Inferior parietal cortex (tissue), 1 donor: ENCODE results near the gene ARL11.

Source experiments
- DNase-seq: peaks from one replicate; pipeline ENCODE4 v3.0.0-alpha.2; 2016; ENCODE audit errors: extremely low spot score

ARL11 gene

GRCh38 chr13:49649244-49649962 lies 21.1 kb downstream of the ARL11 start:
- no peak for DNase-seq

DNA sequence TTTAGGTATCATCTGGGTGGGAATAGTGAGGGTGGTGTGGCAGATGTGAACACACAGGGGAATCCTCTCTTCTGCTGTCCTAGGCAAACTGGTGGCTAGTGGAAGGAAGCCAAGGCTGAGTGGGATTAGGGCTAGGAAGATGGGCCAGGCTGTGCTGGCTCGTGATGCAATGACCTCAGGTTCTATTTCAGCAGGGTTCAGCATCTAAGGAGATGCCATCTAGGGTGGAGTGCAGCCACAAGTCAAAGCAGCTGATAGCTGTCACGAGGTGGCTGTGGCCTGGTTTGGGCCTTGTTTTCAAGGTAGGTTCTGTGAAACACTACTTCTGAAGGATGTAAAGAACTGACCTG lies 21.6 kb downstream of the ARL11 start:
- DNase-seq = no peak

- DNase-seq = no peak
Measured at GRCh38 chr13:49651570-49652354, 23.5 kb downstream of the ARL11 start.

- no peak for DNase-seq
Measured at GRCh38 chr13:49652355-49653305, 24.3 kb downstream of the ARL11 start.

DNA sequence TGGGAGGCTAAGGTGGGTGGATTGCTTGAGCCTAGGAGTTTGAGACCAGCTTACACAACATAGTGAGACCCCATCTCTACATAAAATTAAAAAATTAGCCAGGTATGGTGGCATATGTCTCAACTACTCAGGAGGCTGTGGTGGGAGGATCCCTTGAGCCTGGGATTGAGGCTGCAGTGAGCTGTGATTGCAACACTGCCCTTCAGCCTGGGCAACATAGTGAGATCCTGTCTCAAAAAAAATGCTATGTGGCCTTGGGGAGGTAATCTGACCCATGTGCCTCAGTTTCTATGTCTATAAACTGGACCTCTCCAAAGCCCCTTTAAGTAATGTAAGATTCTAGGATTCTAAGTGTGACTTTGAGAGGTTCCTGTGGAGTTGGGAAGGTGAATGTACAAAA lies 25.2 kb downstream of the ARL11 start:
- no peak for DNase-seq

DNA sequence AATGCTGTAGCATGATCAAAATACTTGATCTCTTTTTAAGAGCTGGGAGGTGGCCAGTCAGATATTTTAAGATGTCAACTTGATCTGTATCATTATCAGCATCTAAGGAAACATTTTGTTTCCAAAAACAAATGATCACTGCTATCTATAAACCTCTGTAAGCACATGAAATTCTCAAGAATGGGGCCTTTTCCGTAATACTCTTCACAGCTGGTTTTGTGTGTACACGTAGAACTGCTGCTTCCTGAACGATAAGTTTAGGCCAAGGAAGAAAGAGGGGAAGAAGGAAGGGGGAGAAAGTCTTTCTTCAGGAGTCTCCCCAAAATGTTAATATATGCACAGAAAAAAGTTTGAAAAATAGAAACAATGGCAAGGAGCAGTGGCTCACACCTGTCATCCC lies 25.7 kb downstream of the ARL11 start:
- no peak for DNase-seq

- DNase-seq = no peak
Measured at GRCh38 chr13:49655906-49656305, 27.6 kb downstream of the ARL11 start.

DNA sequence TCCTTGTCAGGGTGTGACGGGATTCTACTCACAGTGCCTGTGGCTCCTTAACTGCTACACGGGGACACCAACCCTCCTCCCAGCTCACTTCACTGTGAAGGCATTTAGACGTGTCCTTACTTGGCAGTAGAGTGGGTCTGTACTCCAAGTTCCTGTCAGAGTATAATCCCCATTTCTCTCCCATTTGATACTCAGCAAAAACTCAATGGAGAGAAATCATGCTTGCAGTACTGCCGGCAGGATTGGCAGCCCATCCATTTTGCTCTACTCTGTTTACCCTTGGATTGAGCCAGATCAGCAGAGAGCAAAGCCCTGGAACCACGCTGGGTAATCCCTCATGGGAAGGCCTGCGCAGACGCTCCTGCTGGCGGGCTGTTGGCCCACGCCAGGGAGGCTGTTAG lies 28.9 kb downstream of the ARL11 start:
- DNase-seq = no peak

GRCh38 chr13:49664606-49665005 lies 36.3 kb downstream of the ARL11 start:
- no peak for DNase-seq

- no peak for DNase-seq
Measured at GRCh38 chr13:49667773-49668172, 39.5 kb downstream of the ARL11 start.

DNA sequence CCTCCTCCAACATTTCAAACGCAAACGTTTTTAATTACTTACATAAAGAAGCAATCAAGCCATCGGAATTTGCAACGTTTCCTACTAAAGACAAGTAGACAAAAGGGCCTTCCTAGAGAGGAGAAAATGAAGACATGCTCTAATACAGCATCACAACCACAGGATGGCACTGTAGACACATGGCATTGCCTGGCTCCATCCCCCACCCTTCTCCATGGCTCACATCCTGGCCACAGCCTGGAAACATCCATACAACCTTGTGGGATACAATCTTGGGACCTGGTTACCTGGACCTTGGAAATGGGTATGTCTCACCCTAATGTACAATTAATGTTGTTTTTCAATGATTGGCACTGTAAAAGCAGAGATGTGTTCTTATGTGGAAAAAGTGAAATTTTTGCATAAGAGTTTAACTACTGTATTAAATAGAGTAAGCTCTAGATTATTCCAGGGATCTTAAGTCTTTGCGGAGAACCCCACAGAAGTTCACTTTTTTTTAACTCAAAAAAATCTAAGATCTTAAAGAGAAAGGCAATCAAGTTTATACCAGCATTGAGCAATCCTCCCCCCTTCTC lies 41.5 kb downstream of the ARL11 start:
- peak; percentile 68 for DNase-seq

- no peak for DNase-seq
Measured at GRCh38 chr13:49670828-49671227, 42.5 kb downstream of the ARL11 start.

DNA sequence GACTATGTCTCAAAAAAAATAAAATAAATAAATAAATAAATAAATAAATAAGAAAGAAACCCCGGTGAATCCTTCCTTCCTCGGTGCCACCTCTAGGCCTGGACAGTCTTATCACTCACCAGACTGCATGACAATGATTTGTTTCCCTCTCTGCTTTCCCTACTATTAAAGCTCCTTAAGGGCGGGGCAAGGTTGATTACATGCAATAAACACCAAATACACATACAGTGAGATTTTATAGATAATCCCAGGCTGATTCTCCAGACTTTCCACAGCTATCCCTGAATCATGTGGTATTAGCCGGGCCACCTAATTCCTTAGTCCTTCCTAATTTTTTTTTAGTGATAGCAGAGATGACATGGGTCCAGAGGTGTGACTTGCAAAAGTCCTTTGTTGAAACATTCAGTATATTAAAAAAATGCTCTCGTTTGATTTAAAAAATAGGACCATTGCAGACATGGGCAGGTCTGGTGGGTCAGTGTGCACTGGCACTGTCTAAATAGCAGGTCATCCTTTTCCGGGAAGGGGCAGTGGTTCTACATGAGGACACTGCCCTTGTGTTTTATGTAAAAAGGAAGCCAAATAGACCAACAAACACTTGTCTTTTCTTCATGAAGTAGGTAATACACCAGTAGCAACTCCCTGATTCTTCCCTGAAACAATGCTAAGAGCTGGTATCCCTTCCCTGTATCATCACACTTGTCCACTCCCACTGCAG lies 48.4 kb downstream of the ARL11 start:
- DNase-seq = no peak

DNA sequence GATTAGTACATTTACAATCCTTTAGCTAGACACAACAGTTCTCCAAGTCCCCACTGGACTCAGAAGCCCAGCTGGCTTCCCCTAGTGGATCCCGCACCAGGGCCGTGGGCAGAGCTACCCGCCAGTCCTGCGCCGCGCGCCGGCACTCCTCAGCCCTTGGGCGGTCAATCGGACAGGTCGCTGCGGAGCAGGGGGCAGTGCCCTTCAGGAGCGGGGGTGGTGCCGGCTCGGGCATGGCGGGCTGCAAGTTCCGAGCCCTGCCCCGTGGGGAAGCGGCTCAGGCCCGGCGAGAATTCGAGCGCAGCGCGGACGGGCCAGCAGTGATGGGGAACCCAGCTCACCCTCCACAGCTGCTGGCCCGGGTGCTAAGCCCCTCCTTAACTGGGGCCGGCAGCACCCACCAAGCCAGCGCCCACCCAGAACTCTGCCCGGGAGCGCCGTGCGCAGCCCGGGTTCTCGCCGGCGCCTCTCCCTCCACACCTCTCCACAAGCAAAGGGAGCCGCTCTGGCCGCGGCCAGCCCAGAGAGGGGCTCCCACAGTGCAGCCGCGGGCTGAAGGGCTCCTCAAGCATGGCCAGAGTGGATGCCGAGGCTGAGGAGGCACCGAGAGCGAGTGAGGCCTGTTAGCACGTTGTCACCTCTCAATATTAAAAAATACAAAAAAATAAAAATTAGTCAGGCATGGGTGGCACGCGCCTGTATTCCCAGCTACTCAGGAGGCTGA lies 50.0 kb downstream of the ARL11 start:
- no peak for DNase-seq

DNA sequence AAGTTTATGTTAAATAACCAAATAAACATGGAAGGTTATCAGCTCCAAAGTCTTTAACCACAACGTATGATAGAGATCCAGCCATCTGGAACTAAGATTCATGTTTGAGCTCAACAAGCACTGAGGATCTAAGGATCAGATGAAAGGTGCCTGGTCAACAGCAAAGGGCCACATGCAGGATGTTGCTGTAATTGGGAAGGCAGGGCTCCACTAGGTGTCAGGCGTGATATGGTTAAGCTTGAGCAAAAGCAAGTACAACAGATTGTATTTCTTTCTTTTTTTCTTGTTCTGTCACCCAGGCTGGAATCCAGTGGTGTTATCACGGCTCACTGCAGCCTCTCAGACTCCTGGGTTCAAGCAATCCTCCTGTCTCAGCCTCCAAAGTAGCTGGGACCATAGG lies 50.9 kb downstream of the ARL11 start:
- no peak for DNase-seq

GRCh38 chr13:49681842-49682435 lies 53.6 kb downstream of the ARL11 start:
- no peak for DNase-seq
